NK-92 treated with Interleukin-12 subunit alpha and Interleukin-12 subunit beta, amount 100 ng/mL, for 24 hours (cell line): ENCODE results near the gene NR2F1.

Experiments
- DNase-seq: peaks from one replicate; lab custom pipeline; 2025; lab: John Stamatoyannopoulos, UW

Gene NR2F1

GRCh38 chr5:93604644-93605515, 21.9 kb downstream of the NR2F1 start:
- no peak for DNase-seq

GRCh38 chr5:93606382-93606752, 23.3 kb downstream of the NR2F1 start:
- no peak for DNase-seq

- DNase-seq, result no peak
These were observed 24.6 kb downstream of the NR2F1 start for GRCh38 chr5:93607367-93608258.

DNA sequence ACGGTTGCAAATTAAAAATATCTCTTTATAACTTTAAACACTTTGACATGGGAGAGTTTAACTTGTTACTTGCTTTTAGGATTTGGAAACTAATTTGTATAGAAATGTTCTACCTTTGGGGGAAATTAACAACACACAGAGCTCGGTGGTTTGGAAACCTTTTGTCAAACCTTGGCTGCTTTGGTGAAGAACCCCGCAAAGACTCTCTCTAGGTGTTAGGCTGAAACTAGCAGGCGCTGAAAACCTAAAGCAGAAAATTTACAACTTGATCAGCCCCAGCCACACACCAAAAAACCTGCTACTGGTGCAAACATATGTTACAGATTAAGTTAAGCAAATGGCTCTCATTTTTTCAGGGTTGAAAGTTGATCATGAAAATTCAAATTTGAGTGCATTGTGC, 25.8 kb downstream of the NR2F1 start:
- no peak for DNase-seq

GRCh38 chr5:93609762-93610161, 26.7 kb downstream of the NR2F1 start:
- no peak for DNase-seq

- DNase-seq, result no peak
These were observed 27.7 kb downstream of the NR2F1 start for GRCh38 chr5:93610581-93611272.

GRCh38 chr5:93611273-93611975, 28.4 kb downstream of the NR2F1 start:
- DNase-seq, result no peak

DNA sequence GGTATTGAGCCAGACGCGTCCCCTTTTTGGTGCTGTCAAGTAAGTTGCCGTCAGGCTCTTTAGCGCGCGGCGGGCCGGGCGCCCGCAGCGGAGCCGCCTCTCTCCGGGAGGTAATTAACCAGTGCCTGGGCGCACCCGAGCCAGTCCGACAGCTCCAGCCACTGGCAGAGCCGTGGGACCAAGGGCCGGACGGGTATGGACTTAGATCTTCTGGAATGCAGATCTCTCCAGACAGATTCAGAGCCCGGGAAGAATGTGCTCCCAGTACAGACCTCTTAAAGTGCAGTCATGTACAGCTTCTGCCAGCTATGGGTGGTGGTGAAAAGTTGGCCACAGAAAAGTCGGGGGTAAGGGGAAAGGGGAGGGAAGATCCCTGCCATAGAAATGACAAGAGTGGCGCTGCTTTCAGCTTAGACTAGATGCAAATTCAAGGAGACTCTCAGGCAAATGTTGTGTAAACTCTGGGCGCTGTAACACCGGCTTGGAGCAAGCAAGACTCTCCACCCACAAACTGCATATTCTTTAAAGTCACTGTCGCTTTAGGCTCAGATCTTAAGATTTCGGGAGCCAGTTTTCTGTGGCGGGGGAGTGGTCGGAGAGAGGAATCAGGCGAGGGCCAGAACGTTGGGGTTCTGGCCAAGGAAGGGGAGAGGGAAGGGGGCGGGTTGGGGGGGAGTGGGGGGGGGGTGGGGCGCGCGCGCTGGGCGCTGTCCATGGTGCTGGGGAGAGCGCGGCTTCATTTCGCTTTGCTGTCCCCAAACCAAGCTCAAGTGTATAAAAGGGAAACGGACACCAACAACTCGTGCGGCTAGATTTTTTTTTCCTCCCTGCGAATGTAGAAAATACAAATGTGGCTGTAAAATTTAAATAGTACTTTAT, 29.2 kb downstream of the NR2F1 start:
- no peak for DNase-seq

GRCh38 chr5:93612855-93613243, 29.8 kb downstream of the NR2F1 start:
- no peak for DNase-seq

- DNase-seq, result no peak
These were observed 33.6 kb downstream of the NR2F1 start for GRCh38 chr5:93616538-93617174.

DNA sequence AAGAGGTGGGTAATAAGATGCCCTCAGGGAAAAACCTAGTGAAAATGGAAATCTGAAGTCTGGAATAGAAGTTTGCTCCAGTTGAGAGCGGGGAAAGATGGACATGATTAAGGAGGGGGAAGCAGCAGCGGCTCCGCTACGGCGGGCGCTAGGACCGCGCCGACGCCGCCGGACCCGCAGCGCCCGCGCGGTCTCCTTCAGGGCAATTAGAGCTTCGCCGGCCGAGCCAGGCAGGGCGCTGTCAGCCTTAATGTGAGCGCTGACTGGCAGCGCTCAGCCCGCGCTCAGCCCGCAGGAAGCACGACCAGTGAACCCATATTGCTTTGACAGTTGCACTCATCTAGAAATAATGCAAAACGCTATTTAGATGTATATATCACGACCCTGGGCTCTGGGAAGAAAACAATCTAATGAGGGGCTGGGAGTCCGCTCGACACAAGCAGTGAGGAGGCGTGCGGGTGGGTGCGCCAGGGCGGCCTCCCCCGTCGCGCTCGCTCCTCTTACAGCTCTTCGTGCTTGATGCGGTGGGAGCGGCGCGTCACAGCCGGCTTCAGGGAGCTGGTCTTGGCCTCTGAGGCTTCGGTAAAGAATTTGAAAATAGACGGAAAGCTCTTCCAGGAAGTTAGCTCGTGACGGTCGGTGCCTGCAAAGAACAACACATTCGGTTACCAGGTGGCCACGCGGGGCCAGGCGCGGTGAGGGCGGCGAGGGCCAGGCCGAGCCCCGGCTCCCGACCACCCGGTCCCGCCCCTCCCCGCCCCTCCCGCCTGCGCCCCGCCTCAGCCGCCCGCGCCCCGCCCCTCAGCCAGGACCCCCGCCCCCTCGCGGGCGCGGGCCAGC, 37.7 kb downstream of the NR2F1 start:
- DNase-seq, result no peak

GRCh38 chr5:93621327-93621798, 38.3 kb downstream of the NR2F1 start:
- DNase-seq, result no peak

DNA sequence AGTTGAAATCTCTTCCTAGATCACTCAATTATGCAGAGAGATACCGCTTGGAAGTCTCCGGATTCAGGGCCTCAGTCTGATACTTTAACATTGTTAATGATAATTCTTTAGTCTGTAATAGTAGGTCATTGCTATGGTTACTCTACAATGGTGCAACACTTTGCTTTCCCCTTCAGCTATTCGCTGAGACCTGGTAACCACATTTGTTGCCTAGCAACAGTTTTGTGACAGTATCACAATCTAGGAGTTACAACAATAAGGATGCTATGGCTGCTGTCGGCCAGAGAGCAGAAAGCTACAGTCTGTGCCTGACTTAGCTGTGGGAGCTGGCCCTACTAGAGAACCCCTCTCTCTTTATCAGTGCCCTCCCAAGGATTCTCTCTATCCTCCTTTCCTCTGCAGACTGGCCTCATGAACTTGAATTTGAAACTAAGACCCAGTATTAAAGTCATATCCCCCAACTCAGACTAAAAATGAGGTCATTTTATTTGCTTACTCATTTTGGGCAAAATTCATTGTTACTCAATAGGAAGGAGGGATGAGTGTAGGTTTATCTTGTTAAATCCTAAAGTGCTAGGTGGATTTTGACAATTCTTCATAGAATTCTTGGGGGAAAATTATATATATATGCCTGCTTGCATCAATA, 39.3 kb downstream of the NR2F1 start:
- DNase-seq, result no peak

GRCh38 chr5:93623153-93623552, 40.1 kb downstream of the NR2F1 start:
- no peak for DNase-seq

DNA sequence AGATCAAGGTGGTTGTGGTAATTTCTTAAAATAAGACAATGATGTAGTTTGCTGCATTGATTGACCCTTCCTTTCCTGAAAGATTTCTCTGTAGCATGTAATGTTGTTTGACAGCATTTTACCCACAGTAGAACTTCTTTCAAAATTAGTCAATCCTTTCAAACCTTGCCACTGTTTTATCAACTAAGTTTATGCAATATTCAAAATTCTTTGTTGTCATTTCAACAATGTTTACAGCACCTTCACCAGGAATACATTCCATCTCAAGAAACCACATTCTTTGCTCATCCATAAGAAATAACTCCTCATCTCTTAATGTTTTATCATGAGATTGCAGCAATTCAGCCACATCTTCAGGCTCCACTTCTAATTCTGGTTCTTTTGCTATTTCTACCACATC, 43.8 kb downstream of the NR2F1 start:
- DNase-seq, result no peak

DNA sequence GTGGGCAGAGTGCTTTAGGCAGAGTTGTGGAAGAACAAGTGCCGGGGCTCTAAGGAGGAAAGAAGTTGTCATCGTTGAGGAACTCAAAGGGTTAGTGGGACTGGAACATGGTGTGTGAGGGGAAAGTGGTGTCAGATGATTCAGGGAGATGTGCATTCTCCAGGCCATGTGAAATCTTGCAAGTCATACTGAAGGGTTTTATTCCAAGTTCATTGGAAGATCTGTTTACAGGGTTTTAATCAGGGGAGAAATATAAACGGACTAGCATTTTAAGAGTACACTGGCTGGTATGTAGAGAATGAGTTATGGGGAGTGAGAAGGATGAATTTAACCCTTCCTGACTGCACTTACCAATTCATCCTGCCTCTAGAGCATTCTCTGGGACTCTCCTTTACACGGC, 49.3 kb downstream of the NR2F1 start:
- no peak for DNase-seq

- DNase-seq, result no peak
These were observed 53.0 kb downstream of the NR2F1 start for GRCh38 chr5:93635991-93636390.

DNA sequence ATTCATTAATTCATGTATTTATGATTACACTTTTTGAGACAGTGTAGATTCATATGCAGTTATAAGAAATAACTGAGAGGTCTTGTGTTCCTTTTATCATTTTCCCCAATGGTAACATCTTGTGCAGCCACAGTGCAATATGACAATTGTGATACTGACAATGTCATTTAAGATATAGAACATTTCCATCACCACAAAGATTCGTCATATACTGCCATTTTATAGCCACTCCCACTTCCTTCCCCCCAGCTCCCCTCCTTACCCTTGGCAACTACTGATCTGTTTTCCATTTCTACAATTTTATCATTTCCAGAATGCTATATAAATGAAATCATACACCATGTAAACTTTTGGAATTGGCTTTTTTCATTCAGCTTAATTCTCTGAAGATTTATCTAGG, 53.8 kb downstream of the NR2F1 start:
- DNase-seq, result no peak

DNA sequence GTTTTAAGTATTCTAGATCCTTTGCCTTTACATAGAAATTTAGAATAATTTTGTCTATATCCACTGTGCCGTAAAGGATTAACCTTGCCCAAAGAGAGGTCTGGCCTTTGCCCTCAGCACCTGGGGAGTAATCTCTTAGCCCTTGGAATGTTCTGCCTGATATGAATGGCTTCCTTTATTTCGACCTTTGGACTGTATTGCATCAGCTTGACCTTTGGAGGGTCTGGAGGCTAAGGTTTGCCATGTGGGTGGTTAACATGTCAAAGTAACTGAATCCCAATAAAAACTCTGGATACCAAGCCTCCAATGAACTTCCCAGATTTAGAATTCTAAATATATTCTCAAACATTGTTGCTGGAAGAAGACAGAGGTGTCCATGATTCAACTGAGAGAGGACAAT, 54.7 kb downstream of the NR2F1 start:
- DNase-seq, result no peak
